ENCODE results near the gene GATA6.
"Not testable (repeated sequence)": the region's sequence is repeated elsewhere in the genome, so short reads cannot be mapped to it uniquely, and the experiment has no call there.

DNA sequence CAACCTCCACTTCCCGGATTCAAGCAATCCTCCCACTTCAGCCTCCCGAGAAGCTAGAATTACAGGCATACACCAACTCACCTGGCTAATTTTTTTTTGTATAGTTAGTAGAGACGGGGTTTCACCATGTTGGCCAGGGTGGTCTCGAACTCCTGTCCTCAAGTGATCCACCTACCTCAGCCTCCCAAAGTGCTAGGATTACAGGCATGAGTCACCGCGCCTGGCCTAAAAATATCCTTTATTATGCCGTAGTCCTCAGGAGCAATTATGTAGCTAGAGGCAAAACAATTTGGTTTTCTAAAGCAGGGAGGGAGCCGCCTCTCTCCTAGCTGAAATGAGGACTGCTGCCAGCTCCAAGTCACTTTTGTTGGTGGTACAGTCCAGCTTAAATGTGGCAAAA lies 15.2 kb downstream of the GATA6 start:
- TF ChIP-seq TEAD4 (IDR thresholded peaks at IDR 0.05; ENCODE audit: low read depth, low read length); EZH2 (IDR thresholded peaks at IDR 0.05; ENCODE audit: low read depth, low read length, severe bottlenecking): not testable (repeated sequence)
